MG63 (cell line): Measurements from ENCODE around the gene NCAPD2. TPM values are rescaled to one million over a fixed set of nuclear protein-coding genes. Genes with fewer than 3 reads are reported as not detected.
"Not testable (repeated sequence)": the region's sequence is repeated elsewhere in the genome, so short reads cannot be mapped to it uniquely, and the experiment has no call there.

Source experiments
- DNase-seq: peaks from one replicate; pipeline ENCODE4 v3.0.0-alpha.2; 2020
- H3K27me3 ChIP-seq: fragments of 250-450 bp; sonication (Bioruptor Pico); 2 replicates; pipeline ENCODE4 v1.5.1; 2020; ENCODE audit warnings: mild to moderate bottlenecking, moderate library complexity
- H3K36me3 ChIP-seq: fragments of 250-450 bp; sonication (Bioruptor Pico); 2 replicates; pipeline ENCODE4 v1.5.1; 2020; ENCODE audit warnings: mild to moderate bottlenecking, moderate library complexity
- H3K4me3 ChIP-seq: fragments of 250-450 bp; sonication (Bioruptor Pico); 2 replicates; pipeline ENCODE4 v1.5.1; 2020; ENCODE audit warnings: mild to moderate bottlenecking, moderate library complexity
- H3K9me3 ChIP-seq: fragments of 250-450 bp; sonication (Bioruptor Pico); 2 replicates; pipeline ENCODE4 v1.5.1; 2020; ENCODE audit warnings: mild to moderate bottlenecking, moderate library complexity
- total RNA-seq: library from RNA; depleted of rRNA; stranded (reverse); fragments of >200 nt; shearing (Covaris generic); gene quantifications from 2 replicates; pipeline ENCODE4 v1.2.3, GENCODE V29; 2014; ENCODE audit warnings: low replicate concordance

Gene NCAPD2
- total RNA-seq, 1 experiment from 2014 or later: 95.9 TPM

DNA sequence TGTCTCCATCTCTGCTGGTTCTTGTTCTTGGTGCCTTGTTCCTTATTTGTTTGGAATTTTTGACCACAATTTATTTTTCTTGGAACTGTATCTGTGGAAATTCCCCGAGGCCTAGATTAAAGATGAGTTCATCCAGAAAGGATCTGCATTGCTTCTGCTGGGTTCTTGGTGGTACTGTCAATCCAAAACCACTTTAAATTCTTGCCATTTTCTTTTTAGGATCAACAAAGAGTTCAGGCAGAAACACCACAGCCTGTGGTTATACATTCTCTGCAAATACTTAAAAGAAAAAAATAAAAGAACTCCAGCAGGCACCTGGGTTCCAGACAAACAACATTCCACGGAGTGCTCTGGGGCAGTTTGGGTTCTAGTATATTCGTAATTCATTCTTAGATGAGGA, 17.4 kb upstream of the NCAPD2 start:
- H3K9me3 ChIP-seq: no peaks in the 10 kb centered on the region
- DNase-seq: no peak
- H3K36me3 ChIP-seq: no peaks in the 10 kb centered on the region
- no peak overlapping the region for H3K4me3 ChIP-seq
- H3K27me3 ChIP-seq: no peaks in the 10 kb centered on the region

- H3K27me3 ChIP-seq, DNase-seq, H3K36me3 ChIP-seq, H3K4me3 ChIP-seq, H3K9me3 ChIP-seq: not testable (repeated sequence)
These were observed 16.1 kb upstream of the NCAPD2 start for GRCh38 chr12:6477601-6478377.

DNA sequence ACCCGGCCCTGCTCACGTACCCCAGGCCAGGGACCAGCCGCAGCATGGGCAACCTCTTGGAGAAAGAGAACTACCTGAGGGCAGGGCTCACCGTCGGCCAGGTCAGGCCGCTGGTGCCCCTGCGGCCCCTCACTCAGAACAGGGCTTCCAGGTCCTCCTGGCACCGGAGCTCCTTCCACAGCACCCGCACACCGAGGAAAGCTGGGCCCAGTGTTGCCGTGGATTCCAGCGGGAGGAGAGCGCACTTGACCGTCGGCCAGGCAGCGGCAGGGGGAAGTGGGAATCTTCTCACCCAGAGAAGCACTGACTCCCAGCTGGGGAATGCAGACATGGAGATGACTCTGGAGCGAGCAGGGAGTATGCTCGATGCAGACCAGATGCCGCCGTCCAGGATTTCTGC, 15.5 kb upstream of the NCAPD2 start:
- no peak overlapping the region for H3K4me3 ChIP-seq
- no peak for DNase-seq
- no peaks in the 10 kb centered on the region for H3K9me3 ChIP-seq
- H3K36me3 ChIP-seq: no peaks in the 10 kb centered on the region
- H3K27me3 ChIP-seq: no peaks in the 10 kb centered on the region

- Histone ChIP-seq H3K4me3 (no peak overlapping the region), H3K27me3 (no peaks in the 10 kb centered on the region), H3K9me3 (no peaks in the 10 kb centered on the region), H3K36me3 (peaks cover 13% of the 10 kb centered on the region)
- DNase-seq: no peak
These were observed 5.7 kb upstream of the NCAPD2 start for GRCh38 chr12:6488240-6488639.

DNA sequence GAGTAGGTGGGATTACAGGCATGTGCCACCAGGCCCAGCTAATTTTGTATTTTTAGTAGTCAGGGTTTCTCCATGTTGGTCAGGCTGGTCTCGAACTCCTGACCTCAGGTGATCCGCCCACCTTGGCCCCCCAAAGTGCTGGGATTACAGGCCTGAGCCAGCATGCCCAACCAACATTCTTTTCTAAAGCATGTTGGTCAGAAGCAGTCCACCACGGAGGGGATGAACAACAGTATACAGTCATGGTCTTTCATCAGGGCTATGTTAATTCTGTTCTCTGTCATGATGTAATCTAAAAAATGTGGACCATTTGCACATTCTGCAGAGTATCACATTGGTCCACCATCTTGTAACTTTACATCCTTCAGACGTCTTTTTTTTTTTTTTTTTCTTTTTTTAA, 4.5 kb upstream of the NCAPD2 start:
- H3K4me3 ChIP-seq: no peak overlapping the region
- no peaks in the 10 kb centered on the region for H3K9me3 ChIP-seq
- no peak for DNase-seq
- no peaks in the 10 kb centered on the region for H3K27me3 ChIP-seq
- H3K36me3 ChIP-seq: peaks cover 13% of the 10 kb centered on the region

GRCh38 chr12:6490673-6491072, 3.2 kb upstream of the NCAPD2 start:
- H3K4me3 ChIP-seq, H3K27me3 ChIP-seq, H3K9me3 ChIP-seq, DNase-seq: not testable (repeated sequence)
- H3K36me3 ChIP-seq: peaks cover 23% of the 10 kb centered on the region

DNA sequence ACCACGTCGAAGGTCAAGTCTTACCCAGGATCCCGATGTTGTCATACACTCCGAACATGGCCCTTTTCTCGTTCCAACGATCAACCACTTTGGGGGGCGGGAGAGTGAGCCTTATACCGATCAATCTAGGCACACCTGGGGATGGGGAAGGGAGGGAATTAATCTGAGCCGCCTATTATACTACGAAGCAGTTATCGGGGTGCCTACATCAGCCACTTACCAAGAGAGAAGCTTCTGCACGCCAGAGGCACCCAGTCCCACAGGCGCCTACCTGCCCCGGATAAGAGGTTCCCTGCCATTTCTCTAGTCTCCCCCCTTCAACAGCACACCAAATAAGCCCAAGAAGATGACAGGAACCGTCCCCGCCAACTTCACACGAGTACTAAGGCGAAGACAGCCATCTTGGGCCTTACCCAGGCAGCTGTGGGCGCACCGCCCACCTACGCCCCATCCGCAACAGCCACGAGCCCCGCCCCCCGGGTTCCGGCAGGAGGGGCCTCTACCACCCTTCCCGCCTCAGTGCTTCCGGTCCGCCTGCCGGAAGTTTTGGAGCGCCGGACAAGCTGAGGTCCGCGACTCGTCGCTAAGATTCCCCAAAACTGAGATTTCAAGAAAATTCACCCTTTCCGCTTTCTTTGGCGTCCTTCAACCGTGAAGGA, 935 bp upstream of the NCAPD2 start, which contains the start of gene MRPL51:
TSS of gene MRPL51 (minus strand) at position 425 of the 659 bp plus-strand sequence. CDS start at position 299, 126 bp downstream.
- H3K4me3 ChIP-seq: peak within 1 kb of the TSS; percentile 75
- H3K27me3 ChIP-seq: no peaks in the 10 kb centered on the region
- peaks cover 45% of the 10 kb centered on the region for H3K36me3 ChIP-seq
- H3K9me3 ChIP-seq: no peaks in the 10 kb centered on the region
- peak; percentile 95 for DNase-seq

- Histone ChIP-seq H3K36me3 (peaks cover 58% of the 10 kb centered on the region), H3K27me3 (no peaks in the 10 kb centered on the region), H3K4me3 (peak overlapping the region; percentile 75), H3K9me3 (no peaks in the 10 kb centered on the region)
- no peak for DNase-seq
These were observed 399 bp downstream of the NCAPD2 start for GRCh38 chr12:6494258-6494743.

DNA sequence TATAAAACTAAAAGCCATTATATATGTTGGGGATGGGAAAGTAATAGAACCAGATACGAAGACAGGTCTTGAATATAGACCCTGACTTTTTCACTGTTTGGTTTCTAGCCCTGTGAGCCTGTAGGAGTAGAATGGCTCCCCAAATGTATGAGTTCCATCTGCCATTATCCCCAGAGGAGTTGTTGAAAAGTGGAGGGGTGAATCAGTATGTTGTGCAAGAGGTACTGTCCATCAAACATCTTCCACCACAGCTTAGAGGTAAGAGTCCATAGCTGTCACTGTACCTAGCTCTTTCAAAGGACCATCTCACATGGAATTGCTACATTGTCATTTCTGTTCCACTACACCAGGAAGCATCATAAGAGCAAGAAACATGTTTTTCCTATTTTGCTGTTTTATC, 1.1 kb downstream of the NCAPD2 start:
- DNase-seq: no peak
- Histone ChIP-seq H3K36me3 (peaks cover 65% of the 10 kb centered on the region), H3K9me3 (no peaks in the 10 kb centered on the region), H3K4me3 (peak overlapping the region; percentile 75), H3K27me3 (no peaks in the 10 kb centered on the region)

- peaks cover 65% of the 10 kb centered on the region for H3K36me3 ChIP-seq
- not testable (repeated sequence) for DNase-seq, H3K4me3 ChIP-seq, H3K9me3 ChIP-seq, H3K27me3 ChIP-seq
These were observed 3.4 kb downstream of the NCAPD2 start for GRCh38 chr12:6497291-6497690.

DNA sequence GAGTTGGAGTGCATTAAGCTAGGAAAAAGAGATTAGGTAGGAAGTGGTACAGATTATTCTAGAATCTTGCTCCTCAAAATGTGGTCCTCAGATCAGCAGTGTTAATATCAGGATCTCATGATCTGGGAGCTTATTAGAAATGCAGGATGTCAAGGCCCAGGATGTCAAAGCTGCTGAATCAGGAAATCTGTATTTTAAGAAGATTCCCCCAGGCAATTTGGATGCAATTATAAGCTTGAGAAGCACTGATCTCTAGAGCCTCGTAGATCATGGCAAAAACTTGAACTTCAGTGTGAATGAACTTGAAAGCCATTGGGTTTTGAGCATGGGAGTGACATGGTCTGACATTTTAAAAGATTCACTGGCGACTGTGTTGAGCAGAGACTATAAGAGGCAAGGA, 6.6 kb downstream of the NCAPD2 start:
- no peak overlapping the region for H3K4me3 ChIP-seq
- no peak for DNase-seq
- no peaks in the 10 kb centered on the region for H3K27me3 ChIP-seq
- peaks cover 73% of the 10 kb centered on the region for H3K36me3 ChIP-seq
- H3K9me3 ChIP-seq: no peaks in the 10 kb centered on the region

GRCh38 chr12:6507102-6507998, 13.4 kb downstream of the NCAPD2 start:
- no peak for DNase-seq
- H3K36me3 ChIP-seq: peaks cover 64% of the 10 kb centered on the region
- no peak overlapping the region for H3K4me3 ChIP-seq
- no peaks in the 10 kb centered on the region for H3K27me3 ChIP-seq
- H3K9me3 ChIP-seq: no peaks in the 10 kb centered on the region

GRCh38 chr12:6508087-6508486, 14.2 kb downstream of the NCAPD2 start:
- Histone ChIP-seq H3K9me3 (no peaks in the 10 kb centered on the region), H3K36me3 (peaks cover 70% of the 10 kb centered on the region), H3K4me3 (no peak overlapping the region), H3K27me3 (no peaks in the 10 kb centered on the region)
- no peak for DNase-seq

DNA sequence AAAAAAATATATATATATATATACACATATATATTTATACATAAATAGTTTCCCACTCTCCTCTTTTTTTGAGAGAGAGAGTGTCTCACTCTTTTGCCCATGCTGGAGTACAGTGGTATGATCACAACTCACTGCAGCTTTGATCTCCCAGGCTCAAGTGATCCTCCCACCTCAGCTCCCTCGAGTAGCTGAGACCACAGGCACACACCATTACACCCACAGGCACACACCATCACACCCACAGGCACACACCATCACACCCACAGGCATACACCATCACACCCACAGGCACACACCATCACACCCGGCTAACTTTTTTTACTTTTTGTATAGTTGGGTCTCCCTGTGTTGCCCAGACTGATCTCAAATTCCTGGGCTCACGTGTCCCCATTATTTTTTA, 26.3 kb downstream of the NCAPD2 start:
- H3K36me3 ChIP-seq: peaks cover 88% of the 10 kb centered on the region
- H3K4me3 ChIP-seq: no peak overlapping the region
- DNase-seq: no peak
- no peaks in the 10 kb centered on the region for H3K27me3 ChIP-seq
- no peaks in the 10 kb centered on the region for H3K9me3 ChIP-seq

DNA sequence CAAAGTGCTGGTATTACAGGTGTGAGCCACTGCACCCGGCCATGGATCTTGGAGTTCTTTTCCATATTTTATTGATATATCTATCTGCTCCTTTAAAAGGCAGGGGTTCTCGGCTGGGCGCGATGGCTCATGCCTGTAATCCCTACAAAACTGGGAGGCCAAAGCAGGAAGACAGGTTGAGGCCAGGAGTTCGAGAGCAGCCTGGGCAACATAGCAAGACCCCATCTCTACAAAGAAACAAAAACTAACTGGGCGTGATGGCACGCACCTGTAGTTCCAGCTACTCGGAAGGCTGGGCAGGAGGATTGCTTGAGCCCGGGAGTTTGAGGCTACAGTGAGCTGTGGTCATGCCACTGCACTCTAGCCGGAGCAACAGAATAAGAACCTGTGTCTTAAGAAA, 28.3 kb downstream of the NCAPD2 start:
- peaks cover 90% of the 10 kb centered on the region for H3K36me3 ChIP-seq
- no peak overlapping the region for H3K4me3 ChIP-seq
- H3K27me3 ChIP-seq: no peaks in the 10 kb centered on the region
- H3K9me3 ChIP-seq: no peaks in the 10 kb centered on the region
- DNase-seq: no peak

GRCh38 chr12:6523708-6524107, 29.8 kb downstream of the NCAPD2 start:
- Histone ChIP-seq H3K9me3 (no peaks in the 10 kb centered on the region), H3K36me3 (peaks cover 92% of the 10 kb centered on the region), H3K27me3 (no peaks in the 10 kb centered on the region), H3K4me3 (no peak overlapping the region)
- DNase-seq: no peak

- Histone ChIP-seq H3K4me3 (no peak overlapping the region), H3K36me3 (peaks cover 93% of the 10 kb centered on the region)
- DNase-seq: no peak
These were observed 30.7 kb downstream of the NCAPD2 start for GRCh38 chr12:6524648-6525047.

More at GRCh38 chr12:6524648-6525047, 30.7 kb downstream of the NCAPD2 start:
- no peaks in the 10 kb centered on the region for H3K9me3 ChIP-seq
- H3K27me3 ChIP-seq: no peaks in the 10 kb centered on the region
